Esophagus muscularis mucosa (tissue), 4 donors: ENCODE data around the gene HS6ST3. TPM values are rescaled to one million over a fixed set of nuclear protein-coding genes. Genes with fewer than 3 reads are reported as not detected.

Experiments used
- DNase-seq: peaks from one replicate; pipeline ENCODE4 v3.0.0-alpha.2; 2017; ENCODE audit errors: extremely low spot score
- H3K27ac ChIP-seq, 4 donors: fragments of 200-600 bp; sonication (generic); replicated peaks in 1 of 4; 1 replicate in 3 of 4; 2 replicates in 1 of 4; pipeline ENCODE4 v1.5.1; 2016 to 2019; ENCODE audit warnings: mild to moderate bottlenecking in 1 of 4
- H3K27me3 ChIP-seq, 4 donors: fragments of 200-600 bp; sonication (generic); one replicate each; pipeline versions ENCODE4 v1.5.1 to v1.6.0; 2016 to 2019
- H3K36me3 ChIP-seq, 4 donors: fragments of 200-600 bp; sonication (generic); one replicate each; pipeline ENCODE4 v1.5.1; 2016 to 2019
- H3K4me1 ChIP-seq, 4 donors: fragments of 200-600 bp; sonication (generic); one replicate each; pipeline ENCODE4 v1.5.1; 2016 to 2019
- H3K4me3 ChIP-seq, 4 donors: fragments of 200-600 bp; sonication (generic); 1 replicate in 2 of 4; 2 replicates in 2 of 4; pipeline ENCODE4 v1.5.1; 2016 to 2019; ENCODE audit warnings: mild to moderate bottlenecking in 4 of 4, moderate library complexity in 1 of 4
- H3K9me3 ChIP-seq, 4 donors: fragments of 200-600 bp; sonication (generic); 1 replicate in 3 of 4; 2 replicates in 1 of 4; pipeline ENCODE4 v1.5.1; 2016 to 2019
- EP300 ChIP-seq: sonication (generic); formaldehyde crosslinking; IDR thresholded peaks from one replicate; pipeline ENCODE4 v1.6.1; 2017; ENCODE audit warnings: antibody characterized with exemption
- POLR2A ChIP-seq: fragments of 450-650 bp; IDR thresholded peaks from one replicate; pipeline ENCODE4 v1.6.1; 2017; ENCODE audit warnings: antibody characterized with exemption, moderate library complexity, mild to moderate bottlenecking, low read depth
- POLR2AphosphoS5 ChIP-seq, 2 donors: sonication (generic); formaldehyde crosslinking; IDR thresholded peaks; one replicate each; pipeline ENCODE4 v1.6.1; 2017; ENCODE audit warnings: antibody characterized with exemption in 2 of 2
- WGBS: methylation state at CpG from one replicate; pipeline ENCODE4 v1.1.5; 2018; 5-methylcytosine and 5-hydroxymethylcytosine counted together
- intact Hi-C: fragments of 100-400 bp; cut with DNase I; formaldehyde crosslinking; loops from one replicate; pipeline ENCODE4 v1.15.1; 2023
- total RNA-seq, 4 donors: library from RNA; depleted of rRNA; stranded (reverse); fragments of >200 nt; gene quantifications; one replicate each; pipeline versions ENCODE4 v1.1.0 to v1.2.1, GENCODE V29; 2016
- TF ChIP-seq, protein P1 (sequence below), 3 experiments: fragments of 200-600 bp in 2 of 3; fragments of 450-650 bp in 1 of 3; sonication (generic) in 2 of 3; IDR thresholded peaks; one replicate each; pipeline ENCODE4 v1.5.1; 2017 to 2019; ENCODE audit warnings: antibody characterized with exemption in 3 of 3, mild to moderate bottlenecking in 2 of 3, moderate library complexity in 1 of 3

The HS6ST3 gene
- total RNA-seq, 4 donors from 2014 or later, result 4.6 to 12.4 (median 7.9) TPM

DNA sequence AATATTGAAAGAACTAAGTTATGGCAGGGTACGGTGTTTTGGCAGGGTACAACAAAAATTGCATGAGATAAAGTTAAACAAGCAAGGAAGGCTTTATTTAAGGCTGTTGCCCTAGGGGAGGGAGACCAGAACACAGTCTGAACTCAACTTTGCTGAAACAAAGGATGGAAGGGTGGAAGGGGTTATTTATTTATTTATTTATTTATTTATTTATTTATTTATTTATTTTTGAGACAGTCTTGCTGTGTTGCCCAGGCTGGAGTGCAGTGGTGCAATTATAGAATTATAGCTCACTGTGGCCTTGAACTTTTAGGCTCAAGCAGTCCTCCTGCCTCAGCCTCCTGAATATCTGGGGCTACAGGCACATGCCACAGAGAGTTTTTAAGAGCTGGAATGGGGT, 75.9 kb downstream of the HS6ST3 start:
- no peaks in the 10 kb centered on the region for H3K27me3 ChIP-seq
- no peak overlapping the region for H3K4me3 ChIP-seq
- no peak for DNase-seq
- no peaks in the 10 kb centered on the region for H3K9me3 ChIP-seq
- H3K36me3 ChIP-seq, result no peaks in the 10 kb centered on the region
- intact Hi-C loops, result no loop called here
- H3K4me1 ChIP-seq, result no peaks in the 10 kb centered on the region
- no peak overlapping the region for H3K27ac ChIP-seq
- TF ChIP-seq POLR2A (no peak), POLR2AphosphoS5 (IDR thresholded peaks at IDR 0.05) (no peak), EP300 (no peak)
- TF ChIP-seq, protein P1, sequence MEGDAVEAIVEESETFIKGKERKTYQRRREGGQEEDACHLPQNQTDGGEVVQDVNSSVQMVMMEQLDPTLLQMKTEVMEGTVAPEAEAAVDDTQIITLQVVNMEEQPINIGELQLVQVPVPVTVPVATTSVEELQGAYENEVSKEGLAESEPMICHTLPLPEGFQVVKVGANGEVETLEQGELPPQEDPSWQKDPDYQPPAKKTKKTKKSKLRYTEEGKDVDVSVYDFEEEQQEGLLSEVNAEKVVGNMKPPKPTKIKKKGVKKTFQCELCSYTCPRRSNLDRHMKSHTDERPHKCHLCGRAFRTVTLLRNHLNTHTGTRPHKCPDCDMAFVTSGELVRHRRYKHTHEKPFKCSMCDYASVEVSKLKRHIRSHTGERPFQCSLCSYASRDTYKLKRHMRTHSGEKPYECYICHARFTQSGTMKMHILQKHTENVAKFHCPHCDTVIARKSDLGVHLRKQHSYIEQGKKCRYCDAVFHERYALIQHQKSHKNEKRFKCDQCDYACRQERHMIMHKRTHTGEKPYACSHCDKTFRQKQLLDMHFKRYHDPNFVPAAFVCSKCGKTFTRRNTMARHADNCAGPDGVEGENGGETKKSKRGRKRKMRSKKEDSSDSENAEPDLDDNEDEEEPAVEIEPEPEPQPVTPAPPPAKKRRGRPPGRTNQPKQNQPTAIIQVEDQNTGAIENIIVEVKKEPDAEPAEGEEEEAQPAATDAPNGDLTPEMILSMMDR (IDR thresholded peaks at IDR 0.05), result no peak
- 85% methylated on average over 1 of the region's 1 CpG for WGBS

DNA sequence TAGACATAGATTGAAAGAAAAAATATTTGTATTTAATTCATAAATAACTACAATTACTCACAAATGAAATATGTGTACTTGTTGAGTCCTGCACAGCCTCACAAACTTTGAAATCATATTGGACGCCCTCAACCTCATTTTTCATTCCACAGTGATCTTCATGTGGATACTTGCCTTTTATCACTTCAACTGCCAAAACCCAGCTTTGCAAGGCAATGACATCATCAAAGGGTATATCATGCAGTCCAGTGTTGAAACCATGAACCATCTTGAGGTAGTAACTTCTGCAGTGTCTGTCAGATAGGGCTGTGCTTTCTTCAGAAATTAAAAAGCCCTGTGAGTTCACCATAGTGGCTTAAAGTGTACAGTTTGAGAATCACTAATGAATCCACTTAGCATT, 82.2 kb downstream of the HS6ST3 start:
- TF ChIP-seq POLR2AphosphoS5 (IDR thresholded peaks at IDR 0.05) (no peak), EP300 (no peak), POLR2A (no peak)
- TF ChIP-seq, protein P1 (IDR thresholded peaks at IDR 0.05), result no peak
- no peak for DNase-seq
- Histone ChIP-seq H3K27ac (no peak overlapping the region), H3K27me3 (no peaks in the 10 kb centered on the region), H3K36me3 (no peaks in the 10 kb centered on the region), H3K4me1 (no peaks in the 10 kb centered on the region), H3K4me3 (no peak overlapping the region), H3K9me3 (no peaks in the 10 kb centered on the region)
- intact Hi-C loops, result no loop called here
- WGBS, result 68% methylated on average over 1 of the region's 1 CpG

DNA sequence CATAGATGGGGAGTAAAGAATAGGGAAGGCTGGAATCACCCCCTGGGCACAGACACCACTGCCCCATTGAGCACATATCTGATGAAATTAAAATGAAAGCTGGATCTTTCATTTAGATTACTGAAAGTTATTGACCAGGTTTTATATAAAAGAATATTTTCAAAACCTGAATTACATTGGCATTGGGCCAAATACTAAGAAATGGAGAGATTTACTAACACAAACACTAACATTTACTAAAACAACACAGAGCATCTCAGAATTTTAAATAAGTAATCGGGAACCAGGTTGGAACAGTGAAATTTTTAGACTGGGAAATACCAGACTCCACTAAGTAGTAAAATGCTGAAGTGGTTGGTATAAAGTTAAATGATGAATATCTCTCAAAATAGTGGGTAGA, 88.9 kb downstream of the HS6ST3 start:
- H3K9me3 ChIP-seq, result no peaks in the 10 kb centered on the region
- intact Hi-C loops, result no loop called here
- no peaks in the 10 kb centered on the region for H3K36me3 ChIP-seq
- peaks cover 0 to 19% (median 13%) of the 10 kb centered on the region in 4 donors for H3K4me1 ChIP-seq
- TF ChIP-seq POLR2A, result no peak
- TF ChIP-seq, protein P1 (IDR thresholded peaks at IDR 0.05), result no peak
- no peak for TF ChIP-seq EP300
- no peak for TF ChIP-seq POLR2AphosphoS5 (IDR thresholded peaks at IDR 0.05)
- WGBS, result 95% methylated on average over 1 of the region's 1 CpG
- no peak for DNase-seq
- H3K27me3 ChIP-seq, result no peaks in the 10 kb centered on the region
- no peak overlapping the region for H3K4me3 ChIP-seq
- H3K27ac ChIP-seq, result no peak overlapping the region

DNA sequence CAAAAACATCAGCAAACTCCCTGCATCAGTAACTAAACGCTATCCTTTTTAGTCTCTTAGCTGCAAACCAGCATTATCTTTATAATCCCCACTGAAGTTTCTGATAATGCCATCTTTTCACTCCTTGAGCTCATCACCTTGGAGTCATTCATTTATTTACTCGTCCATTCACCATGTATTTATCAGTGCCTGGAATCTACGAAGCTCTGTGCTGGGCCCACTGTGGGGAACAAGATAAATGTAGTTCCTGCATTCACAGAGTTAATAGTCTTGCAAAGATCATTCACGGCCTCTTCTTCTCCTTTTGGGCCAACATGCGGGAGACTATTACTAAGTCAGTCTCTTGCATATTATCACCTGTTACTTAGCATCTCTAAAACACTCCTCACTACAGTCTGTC, 89.4 kb downstream of the HS6ST3 start:
- H3K36me3 ChIP-seq, result no peaks in the 10 kb centered on the region
- H3K27ac ChIP-seq, result no peak overlapping the region
- no peaks in the 10 kb centered on the region for H3K27me3 ChIP-seq
- peaks cover 0 to 19% (median 13%) of the 10 kb centered on the region in 4 donors for H3K4me1 ChIP-seq
- WGBS, result 76% methylated on average over 5 of the region's 5 CpGs
- no peaks in the 10 kb centered on the region for H3K9me3 ChIP-seq
- TF ChIP-seq EP300 (no peak), POLR2A (no peak), POLR2AphosphoS5 (IDR thresholded peaks at IDR 0.05) (no peak)
- TF ChIP-seq, protein P1 (IDR thresholded peaks at IDR 0.05), result no peak
- no peak overlapping the region for H3K4me3 ChIP-seq
- intact Hi-C loops, result no loop called here
- no peak for DNase-seq

DNA sequence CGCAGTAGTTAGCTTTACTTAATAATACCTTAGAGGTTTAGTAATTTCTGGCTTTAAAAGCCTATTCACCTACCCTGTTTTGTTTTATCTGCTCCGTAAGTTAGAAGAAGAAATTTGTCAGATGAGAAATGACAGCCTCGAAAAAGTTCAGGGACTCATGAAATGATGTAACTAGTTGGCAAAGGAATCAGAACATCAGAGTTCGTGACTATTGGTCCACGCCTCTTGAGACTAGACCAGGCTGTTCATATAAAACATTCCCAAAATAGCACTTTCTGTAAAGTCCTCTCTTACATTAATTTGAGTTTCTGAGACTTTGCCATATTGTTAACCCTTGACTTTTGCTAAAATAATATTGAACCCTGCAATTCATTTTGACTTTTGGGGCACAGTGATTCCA, 92.0 kb downstream of the HS6ST3 start:
- TF ChIP-seq, protein P1 (IDR thresholded peaks at IDR 0.05), result no peak
- TF ChIP-seq EP300, result no peak
- no peak for TF ChIP-seq POLR2AphosphoS5 (IDR thresholded peaks at IDR 0.05)
- no peak for TF ChIP-seq POLR2A
- H3K4me3 ChIP-seq, result no peak overlapping the region
- peaks cover 0 to 19% (median 13%) of the 10 kb centered on the region in 4 donors for H3K4me1 ChIP-seq
- no peaks in the 10 kb centered on the region for H3K9me3 ChIP-seq
- WGBS, result 35% methylated on average over 5 of the region's 5 CpGs
- no peaks in the 10 kb centered on the region for H3K36me3 ChIP-seq
- intact Hi-C loops, result no loop called here
- peak overlapping the region; percentile 32 to 66 (median 54) for H3K27ac ChIP-seq
- DNase-seq, result no peak
- no peaks in the 10 kb centered on the region for H3K27me3 ChIP-seq
